ENCODE measurements around the gene LHX4. TPM values are rescaled to one million over a fixed set of nuclear protein-coding genes. Genes with fewer than 3 reads are reported as not detected.
A peak's percentile ranks its signal among the peaks of the same experiment; 100 is the strongest.

LHX4 gene
- total and polyA plus RNA-seq, 2 of the 4 experiments (the other 2 are of a cell fraction) = 0.05 to 0.18 TPM

DNA sequence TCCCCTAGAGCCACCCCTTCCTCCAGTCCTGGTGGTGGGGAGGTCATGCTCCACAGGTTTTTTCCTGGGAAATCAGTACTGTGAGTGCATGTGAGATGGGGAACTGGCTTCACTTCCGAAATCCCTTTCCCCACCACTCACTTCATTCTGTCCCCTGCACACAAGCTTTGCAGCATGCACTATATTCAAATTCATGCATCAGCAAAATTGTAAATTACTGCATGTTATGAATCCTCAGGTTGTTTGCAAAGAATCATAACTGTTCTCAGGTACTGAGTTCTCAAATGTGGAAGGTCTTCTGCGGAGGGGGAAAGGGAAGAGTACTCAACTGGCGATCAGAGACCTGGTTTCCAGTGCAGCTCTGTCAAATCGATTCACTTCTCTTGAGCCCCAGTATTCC, 42.3 kb downstream of the LHX4 start:
- ChIA-PET CTCF (no interaction called here), POLR2A (ENCODE audit: unreplicated experiment) (no interaction called here)
- H3K27me3 ChIP-seq (ENCODE audit: control insufficient read depth, insufficient read depth, low read length) = no peaks in the 10 kb centered on the region
- H3K4me2 ChIP-seq (ENCODE audit: low read depth, low read length) = no peak overlapping the region
- no peak overlapping the region; the same call in 1 of the 2 replicates for H2BK20ac ChIP-seq (ENCODE audit: low read depth, low read length)
- peaks cover 7% of the 10 kb centered on the region; the same call in 1 of the 2 replicates for H4K20me1 ChIP-seq (ENCODE audit: insufficient read depth, low read length)
- no peak overlapping the region for H3K27ac ChIP-seq (ENCODE audit: insufficient read depth, low read length)
- no peak overlapping the region for H4K5ac ChIP-seq (ENCODE audit: low read depth, low read length)
- H3K23ac ChIP-seq (ENCODE audit: low read depth, low read length) = no peak overlapping the region
- H3K14ac ChIP-seq (replicated peaks; ENCODE audit: low read depth, low read length) = no peak overlapping the region
- in situ Hi-C loops (cut with MboI; ENCODE audit: low sequenced_read_pairs) (loop anchor here (25.0 kb wide), 1 partner anchor 890 kb away; no protein-coding TSS in a partner anchor), dilution Hi-C loops (cut with HindIII; ENCODE audit: low sequenced_read_pairs, unreplicated experiment) (no loop called here), intact Hi-C loops (cut with micrococcal nuclease) (no loop called here)
- H3K9me1 ChIP-seq (ENCODE audit: insufficient read depth, low read length) = peaks cover 14% of the 10 kb centered on the region; the same call in 1 of the 2 replicates
- H2BK120ac ChIP-seq (ENCODE audit: low read depth, low read length) = no peak overlapping the region
- H3K4ac ChIP-seq (ENCODE audit: low read depth, low read length) = 0 out of 2 replicates have a peak overlapping the region, but pooled peaks have one; percentile 59
- no peak overlapping the region for H3K9ac ChIP-seq (ENCODE audit: low read depth, low read length)
- no peaks in the 10 kb centered on the region for H3K9me3 ChIP-seq (ENCODE audit: control insufficient read depth, insufficient read depth, low read length)
- H2AK5ac ChIP-seq (ENCODE audit: low read depth, low read length) = no peak overlapping the region
- no peak overlapping the region for H4K8ac ChIP-seq (ENCODE audit: low read depth in 2 of 2, low read length in 2 of 2)
- H3K18ac ChIP-seq (ENCODE audit: low read depth, low read length) = no peak overlapping the region
- H3K79me1 ChIP-seq (ENCODE audit: low read depth in 1 of 2, low read length in 2 of 2) = no peaks in the 10 kb centered on the region
- no peak overlapping the region for H3K56ac ChIP-seq (ENCODE audit: extremely low read depth, insufficient read depth, low read length)
- H2AFZ ChIP-seq (replicated peaks; ENCODE audit: low read length, poor library complexity) = no peak overlapping the region
- WGBS, 2 experiments (ENCODE audit: extremely low coverage in 2 of 2, insufficient read length in 1 of 2) = no CpG with 5 or more reads among the region's 4 CpGs
- no peak overlapping the region for H2BK5ac ChIP-seq (ENCODE audit: low read depth, low read length, poor library complexity, severe bottlenecking)
- H3K36me3 ChIP-seq (ENCODE audit: control insufficient read depth, insufficient read depth, low read length) = peaks cover 27% of the 10 kb centered on the region
- H3K4me1 ChIP-seq (ENCODE audit: control insufficient read depth, insufficient read depth, low read length) = peaks cover 9% of the 10 kb centered on the region
- BruUV-seq (replicated peaks) = no TSS peak
- ATAC-seq (ENCODE audit: low read depth) (no peak), DNase-seq (no peak)
- TF ChIP-seq POLR2A (IDR thresholded peaks at IDR 0.05; ENCODE audit: low read depth, low read length) (no peak), MAFK (IDR thresholded peaks at IDR 0.05; ENCODE audit: low read depth, low read length) (peak; percentile 37; the same call in 1 of the 2 replicates)
- no peak overlapping the region; the same call in 1 of the 2 replicates for H4K91ac ChIP-seq (ENCODE audit: insufficient read depth, low read depth, low read length)
- no peak overlapping the region for H2BK15ac ChIP-seq (ENCODE audit: low read depth, low read length)
- H2AK9ac ChIP-seq (replicated peaks; ENCODE audit: low read depth, low read length, poor library complexity) = no peak overlapping the region
- no peak overlapping the region for H3K4me3 ChIP-seq (ENCODE audit: insufficient read depth, low read depth, low read length)

All from IMR-90 (cell line).